Upper lobe of left lung (tissue), 6 donors: ENCODE measurements around the gene JUP. TPM values are rescaled to one million over a fixed set of nuclear protein-coding genes. Genes with fewer than 3 reads are reported as not detected.
"Not testable (repeated sequence)": the region's sequence is repeated elsewhere in the genome, so short reads cannot be mapped to it uniquely, and the experiment has no call there.

Source experiments
- ATAC-seq, 2 donors: fragments of 200-7000 bp; cut with Tn5 transposase; one replicate each; pipeline ENCODE4 v1.9.1; 2022; ENCODE audit warnings: mild to moderate bottlenecking in 2 of 2, moderate library complexity in 2 of 2; ENCODE audit not compliant: low FRiP score in 2 of 2
- DNase-seq, 2 donors: peaks; one replicate each; pipeline ENCODE4 v3.0.0-alpha.2; 2019 to 2020
- H3K27ac ChIP-seq, 4 donors: fragments of 200-600 bp; sonication (generic); one replicate each; pipeline ENCODE4 v1.5.1; 2016 to 2019
- H3K27me3 ChIP-seq, 4 donors: fragments of 200-600 bp; sonication (generic); one replicate each; pipeline ENCODE4 v1.5.1; 2017 to 2019
- H3K36me3 ChIP-seq, 4 donors: fragments of 200-600 bp; sonication (generic); one replicate each; pipeline ENCODE4 v1.5.1; 2016 to 2019
- H3K4me1 ChIP-seq, 4 donors: fragments of 200-600 bp; sonication (generic); one replicate each; pipeline ENCODE4 v1.5.1; 2018 to 2019
- H3K4me3 ChIP-seq, 4 donors: fragments of 200-600 bp; sonication (generic); one replicate each; pipeline ENCODE4 v1.5.1; 2017 to 2019; ENCODE audit warnings: mild to moderate bottlenecking in 2 of 4, moderate library complexity in 1 of 4
- H3K9me3 ChIP-seq, 4 donors: fragments of 200-600 bp; sonication (generic); one replicate each; pipeline ENCODE4 v1.5.1; 2018 to 2019
- EP300 ChIP-seq, 4 donors: sonication (generic); formaldehyde crosslinking; IDR thresholded peaks; one replicate each; pipeline ENCODE4 v1.5.1; 2017; ENCODE audit warnings: antibody characterized with exemption in 4 of 4, control low read depth in 2 of 4
- POLR2A ChIP-seq, 4 donors: fragments of 450-650 bp; IDR thresholded peaks; one replicate each; pipeline ENCODE4 v1.5.1; 2016 to 2017; ENCODE audit warnings: antibody characterized with exemption in 4 of 4, mild to moderate bottlenecking in 2 of 4
- POLR2AphosphoS5 ChIP-seq, 2 donors: sonication (generic); formaldehyde crosslinking; IDR thresholded peaks; one replicate each; pipeline ENCODE4 v1.5.1; 2017; ENCODE audit warnings: antibody characterized with exemption in 2 of 2
- WGBS, 2 donors: methylation state at CpG; one replicate each; pipeline ENCODE4 v1.1.5; 2017 to 2018; 5-methylcytosine and 5-hydroxymethylcytosine counted together
- total RNA-seq, 6 donors: library from RNA; depleted of rRNA in 4 of 6; stranded (reverse); fragments of >200 nt in 4 of 6; gene quantifications; one replicate each; pipeline versions ENCODE4 v1.1.0 to v1.2.1, GENCODE V29; 2016 to 2021
- TF ChIP-seq, protein P1 (sequence below), 6 experiments: fragments of 450-650 bp in 4 of 6; fragments of 200-600 bp in 2 of 6; sonication (generic) in 2 of 6; IDR thresholded peaks; one replicate each; pipeline ENCODE4 v1.5.1; 2016 to 2019; ENCODE audit warnings: antibody characterized with exemption in 6 of 6
- donor health status: DM: no; HTN: no; CAD: no; lungs with moderate emphysema.
- donor health status: DM: no; HTN: yes; CAD: no; lungs with severe emphysema.

The JUP gene
- 100 to 1,000 TPM; 120 to 241 (median 143) TPM for total RNA-seq

DNA sequence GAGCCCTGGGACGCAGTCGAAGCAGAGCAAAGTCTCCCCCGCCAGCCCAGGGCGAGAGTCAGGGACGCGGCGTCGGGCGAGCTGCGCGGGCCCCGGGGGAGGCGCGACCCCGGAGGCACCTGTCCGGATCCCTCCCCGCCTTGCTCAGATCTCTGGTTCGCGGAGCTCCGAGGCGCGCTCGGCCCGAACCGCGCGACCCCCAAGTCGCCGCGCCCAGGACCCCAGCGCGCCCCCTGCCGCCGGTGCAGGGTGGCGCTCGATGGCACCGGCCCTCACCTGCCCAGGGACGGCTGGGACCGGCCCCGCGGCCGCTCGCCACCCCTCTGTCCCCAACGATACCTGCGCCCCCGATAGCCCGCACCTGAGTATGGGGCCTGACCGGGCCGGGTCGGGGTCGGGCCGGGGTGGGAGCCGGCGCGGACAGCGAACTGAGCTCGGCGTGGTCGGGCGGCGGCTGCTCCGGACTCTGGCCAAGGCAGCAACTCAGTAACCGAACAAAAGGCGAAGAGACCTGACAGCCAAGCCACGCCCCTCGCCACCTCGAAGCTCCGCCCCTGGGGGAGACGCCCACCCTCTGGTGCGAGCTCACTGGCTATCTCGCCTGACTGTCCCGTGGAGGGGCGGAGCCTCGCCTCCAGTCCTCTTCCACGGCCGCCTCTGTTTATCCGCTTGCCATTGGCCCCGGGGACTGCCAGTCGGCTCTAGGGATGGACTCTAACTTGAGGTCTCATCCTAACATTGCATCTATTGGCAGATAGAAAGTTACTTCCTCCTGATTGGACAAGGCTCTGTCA lies at the start of gene JUP:
Gene JUP, minus strand, starts transcription at position 485 of the 794 bp plus-strand sequence. CDS start 14,857 bp downstream, outside the sequence.
- DNase-seq (peak; percentile 99 to 100), ATAC-seq (peak; percentile 97 to 98)
- Histone ChIP-seq H3K4me3 (peak within 1 kb of the TSS; percentile 63 to 80 (median 70)), H3K27me3 (no peaks in the 10 kb centered on the region), H3K9me3 (no peaks in the 10 kb centered on the region), H3K4me1 (peaks cover 43 to 64% (median 54%) of the 10 kb centered on the region in 4 donors), H3K36me3 (no peaks in the 10 kb centered on the region), H3K27ac (peak within 1 kb of the TSS; percentile 91 to 96 (median 92))
- WGBS, 2 donors: 0 to 1% methylated on average over 19 to 49 of the region's 79 CpGs
- peak; percentile 35 to 99 (median 98) for TF ChIP-seq POLR2A (IDR thresholded peaks at IDR 0.05)
- no peak for TF ChIP-seq EP300 (IDR thresholded peaks at IDR 0.05)
- peak; percentile 92 to 97 for TF ChIP-seq POLR2AphosphoS5 (IDR thresholded peaks at IDR 0.05)
- TF ChIP-seq, protein P1, sequence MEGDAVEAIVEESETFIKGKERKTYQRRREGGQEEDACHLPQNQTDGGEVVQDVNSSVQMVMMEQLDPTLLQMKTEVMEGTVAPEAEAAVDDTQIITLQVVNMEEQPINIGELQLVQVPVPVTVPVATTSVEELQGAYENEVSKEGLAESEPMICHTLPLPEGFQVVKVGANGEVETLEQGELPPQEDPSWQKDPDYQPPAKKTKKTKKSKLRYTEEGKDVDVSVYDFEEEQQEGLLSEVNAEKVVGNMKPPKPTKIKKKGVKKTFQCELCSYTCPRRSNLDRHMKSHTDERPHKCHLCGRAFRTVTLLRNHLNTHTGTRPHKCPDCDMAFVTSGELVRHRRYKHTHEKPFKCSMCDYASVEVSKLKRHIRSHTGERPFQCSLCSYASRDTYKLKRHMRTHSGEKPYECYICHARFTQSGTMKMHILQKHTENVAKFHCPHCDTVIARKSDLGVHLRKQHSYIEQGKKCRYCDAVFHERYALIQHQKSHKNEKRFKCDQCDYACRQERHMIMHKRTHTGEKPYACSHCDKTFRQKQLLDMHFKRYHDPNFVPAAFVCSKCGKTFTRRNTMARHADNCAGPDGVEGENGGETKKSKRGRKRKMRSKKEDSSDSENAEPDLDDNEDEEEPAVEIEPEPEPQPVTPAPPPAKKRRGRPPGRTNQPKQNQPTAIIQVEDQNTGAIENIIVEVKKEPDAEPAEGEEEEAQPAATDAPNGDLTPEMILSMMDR (IDR thresholded peaks at IDR 0.05): peak; percentile 70 to 93 (median 88)

DNA sequence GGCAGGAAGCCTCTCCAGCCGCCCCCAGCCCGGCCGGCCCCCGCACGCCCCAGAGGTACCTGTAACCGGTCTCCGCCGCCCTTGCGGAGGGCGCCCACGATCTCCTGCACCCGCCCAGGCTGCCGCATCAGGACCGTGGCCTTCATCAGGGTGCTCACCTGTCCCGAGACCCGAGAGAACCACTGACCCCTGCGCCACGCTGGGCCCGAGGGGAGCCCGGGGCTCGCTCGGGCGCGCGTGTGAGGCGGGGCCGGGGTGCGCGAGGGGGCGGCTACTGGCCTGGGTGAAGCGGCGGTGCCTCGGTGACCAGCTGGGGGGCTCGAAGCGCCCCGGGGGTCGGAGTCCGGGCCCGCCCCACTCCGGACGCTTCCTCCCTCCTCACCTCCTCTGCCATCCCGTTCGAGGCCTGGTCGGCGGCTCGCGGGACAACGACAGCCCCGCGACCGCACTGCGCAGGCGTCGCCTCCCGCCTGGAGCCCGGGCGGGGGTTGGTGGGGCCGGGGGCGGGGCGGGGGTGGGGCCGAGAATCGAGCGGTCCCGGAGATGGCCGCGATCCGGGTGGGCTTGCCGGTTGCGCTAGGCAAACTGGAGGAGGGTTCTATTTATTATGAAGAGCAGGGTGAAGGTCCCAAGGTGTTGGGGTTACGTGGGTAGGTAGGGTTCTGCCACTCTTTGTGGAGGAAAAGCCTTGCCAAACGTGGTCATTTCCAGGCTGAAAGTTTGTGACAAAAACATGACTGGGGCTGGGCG lies 49.5 kb upstream of the JUP start, which contains the start of gene NT5C3B:
Gene NT5C3B, minus strand, starts transcription at position 433 of the 750 bp plus-strand sequence. Its CDS starts 39 bp downstream, at position 394.
- TF ChIP-seq, protein P1 (IDR thresholded peaks at IDR 0.05): no peak
- TF ChIP-seq POLR2AphosphoS5 (IDR thresholded peaks at IDR 0.05) (peak in 1 of 2 donors; percentile 59), POLR2A (IDR thresholded peaks at IDR 0.05) (peak in 1 of 4 donors; percentile 52)
- DNase-seq (peak; percentile 53 to 93), ATAC-seq (peak; percentile 83 to 95)
- peak within 1 kb of the TSS; percentile 16 to 85 (median 76) for H3K27ac ChIP-seq
- 1 to 7% methylated on average over 5 to 67 of the region's 72 CpGs for WGBS, 2 donors
- no peaks in the 10 kb centered on the region for H3K27me3 ChIP-seq
- H3K9me3 ChIP-seq: no peaks in the 10 kb centered on the region
- peaks cover 0 to 20% (median 7%) of the 10 kb centered on the region in 4 donors for H3K36me3 ChIP-seq
- H3K4me1 ChIP-seq: peaks cover 5 to 23% (median 13%) of the 10 kb centered on the region in 4 donors
- peak within 1 kb of the TSS; percentile 77 to 94 (median 90) for H3K4me3 ChIP-seq

DNA sequence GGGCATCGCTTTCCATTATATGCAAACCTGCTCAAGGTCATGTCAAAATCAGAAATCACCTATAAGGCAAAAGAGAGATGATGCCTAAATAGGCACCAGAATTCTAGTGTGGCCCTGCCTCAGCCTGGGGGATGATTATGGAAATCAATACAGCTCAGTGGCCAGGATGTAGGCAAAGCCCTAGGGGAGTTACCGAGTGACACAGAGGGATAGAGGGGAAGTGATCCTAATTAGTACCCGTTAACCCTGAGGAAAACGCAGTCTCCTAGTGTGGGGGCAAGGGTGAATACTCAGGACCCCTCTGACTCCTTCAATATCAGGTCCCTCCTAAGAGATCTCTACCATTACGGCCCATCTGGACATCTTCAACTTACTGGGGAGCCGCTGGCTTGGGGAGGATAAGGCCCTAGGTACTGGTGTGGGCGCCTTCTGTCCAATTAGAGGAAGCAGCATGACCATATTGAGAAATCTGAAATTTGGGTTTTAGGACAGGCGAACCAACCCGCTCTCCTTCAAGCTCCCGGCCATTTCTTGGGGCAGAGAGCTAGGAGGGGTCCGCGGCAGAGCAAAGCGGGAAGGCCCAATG lies 48.8 kb upstream of the JUP start:
- Histone ChIP-seq H3K36me3 (peaks cover 0 to 26% (median 9%) of the 10 kb centered on the region in 4 donors), H3K9me3 (no peaks in the 10 kb centered on the region), H3K4me3 (peak overlapping the region; percentile 77 to 94 (median 90)), H3K27me3 (no peaks in the 10 kb centered on the region), H3K27ac (peak overlapping the region in 3 of 4 donors; percentile 74 to 85 (median 78)), H3K4me1 (peaks cover 5 to 23% (median 13%) of the 10 kb centered on the region in 4 donors)
- WGBS, 2 donors: 19 to 33% methylated on average over 6 to 13 of the region's 13 CpGs
- ATAC-seq (peak; percentile 24 to 80), DNase-seq (no peak)
- no peak for TF ChIP-seq EP300 (IDR thresholded peaks at IDR 0.05)
- TF ChIP-seq, protein P1 (IDR thresholded peaks at IDR 0.05): no peak
- no peak for TF ChIP-seq POLR2A (IDR thresholded peaks at IDR 0.05)
- no peak for TF ChIP-seq POLR2AphosphoS5 (IDR thresholded peaks at IDR 0.05)

DNA sequence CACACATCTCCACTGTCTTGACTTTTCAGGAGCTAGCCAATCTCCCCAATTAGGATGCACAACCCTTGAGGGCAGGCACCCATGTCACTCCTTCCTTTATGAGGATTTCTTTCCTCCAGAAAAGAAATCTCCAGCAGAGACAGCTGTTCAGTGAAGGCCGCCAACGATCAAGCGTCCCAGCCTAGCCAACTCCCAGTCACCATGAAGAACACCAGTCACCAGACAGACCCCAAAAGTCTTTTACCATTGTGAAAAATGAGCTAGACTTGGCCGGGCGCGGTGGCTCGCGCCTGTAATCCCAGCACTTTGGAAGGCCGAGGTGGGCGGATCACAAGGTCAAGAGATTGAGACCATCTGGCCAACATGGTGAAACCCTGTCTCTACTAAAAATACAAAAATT lies 43.5 kb upstream of the JUP start:
- DNase-seq, H3K27me3 ChIP-seq, ATAC-seq, H3K9me3 ChIP-seq, H3K4me1 ChIP-seq, H3K4me3 ChIP-seq, H3K27ac ChIP-seq: not testable (repeated sequence)
- WGBS, 2 donors: 82 to 86% methylated on average over 10 of the region's 10 CpGs
- H3K36me3 ChIP-seq: peaks cover 9 to 79% (median 34%) of the 10 kb centered on the region in 4 donors
